22Rv1 (cell line): ENCODE measurements around the gene TMEM247.

ENCODE experiments used
- CTCF ChIP-seq: fragments of 450-650 bp; IDR thresholded peaks from 2 replicates; pipeline ENCODE4 v1.5.1; 2017; ENCODE audit warnings: mild to moderate bottlenecking
- ZFX ChIP-seq: fragments of 450-650 bp; IDR thresholded peaks from 2 replicates; pipeline ENCODE4 v1.6.1; 2017; ENCODE audit warnings: antibody characterized with exemption, borderline replicate concordance

GRCh38 chr2:46469700-46470099, 9.7 kb upstream of the TMEM247 start:
- TF ChIP-seq CTCF: no peak
- TF ChIP-seq ZFX: no peak
